ENCODE data around the gene NRG3.

DNA sequence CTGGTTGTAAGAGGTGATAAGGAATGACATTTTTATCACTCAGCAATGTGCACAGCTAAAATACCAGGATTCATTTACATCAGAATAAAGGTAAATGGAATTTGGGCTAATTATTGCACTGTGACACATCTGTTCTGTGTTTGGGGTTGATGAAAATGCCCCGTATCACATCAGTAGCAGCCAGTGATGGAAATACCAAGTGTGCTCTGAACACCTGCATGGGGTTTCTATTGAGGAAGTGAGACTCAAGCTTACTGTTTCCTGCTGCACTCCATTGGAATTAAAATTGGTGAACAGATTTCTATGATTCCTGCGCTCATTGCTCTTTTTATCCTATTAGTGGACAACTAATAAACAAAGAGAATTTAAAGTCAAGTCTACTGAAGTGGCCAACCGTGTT, 296.9 kb downstream of the NRG3 start:
- TF ChIP-seq, protein P1, sequence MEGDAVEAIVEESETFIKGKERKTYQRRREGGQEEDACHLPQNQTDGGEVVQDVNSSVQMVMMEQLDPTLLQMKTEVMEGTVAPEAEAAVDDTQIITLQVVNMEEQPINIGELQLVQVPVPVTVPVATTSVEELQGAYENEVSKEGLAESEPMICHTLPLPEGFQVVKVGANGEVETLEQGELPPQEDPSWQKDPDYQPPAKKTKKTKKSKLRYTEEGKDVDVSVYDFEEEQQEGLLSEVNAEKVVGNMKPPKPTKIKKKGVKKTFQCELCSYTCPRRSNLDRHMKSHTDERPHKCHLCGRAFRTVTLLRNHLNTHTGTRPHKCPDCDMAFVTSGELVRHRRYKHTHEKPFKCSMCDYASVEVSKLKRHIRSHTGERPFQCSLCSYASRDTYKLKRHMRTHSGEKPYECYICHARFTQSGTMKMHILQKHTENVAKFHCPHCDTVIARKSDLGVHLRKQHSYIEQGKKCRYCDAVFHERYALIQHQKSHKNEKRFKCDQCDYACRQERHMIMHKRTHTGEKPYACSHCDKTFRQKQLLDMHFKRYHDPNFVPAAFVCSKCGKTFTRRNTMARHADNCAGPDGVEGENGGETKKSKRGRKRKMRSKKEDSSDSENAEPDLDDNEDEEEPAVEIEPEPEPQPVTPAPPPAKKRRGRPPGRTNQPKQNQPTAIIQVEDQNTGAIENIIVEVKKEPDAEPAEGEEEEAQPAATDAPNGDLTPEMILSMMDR (conservative IDR thresholded peaks at IDR 0.05; ENCODE audit: low read depth, low read length): no peak
- TF ChIP-seq BHLHE40 (IDR thresholded peaks at IDR 0.05; ENCODE audit: low read depth, low read length): no peak
- TF ChIP-seq POLR2A (IDR thresholded peaks at IDR 0.05; ENCODE audit: low read depth, low read length): no peak
- TF ChIP-seq, protein P2, sequence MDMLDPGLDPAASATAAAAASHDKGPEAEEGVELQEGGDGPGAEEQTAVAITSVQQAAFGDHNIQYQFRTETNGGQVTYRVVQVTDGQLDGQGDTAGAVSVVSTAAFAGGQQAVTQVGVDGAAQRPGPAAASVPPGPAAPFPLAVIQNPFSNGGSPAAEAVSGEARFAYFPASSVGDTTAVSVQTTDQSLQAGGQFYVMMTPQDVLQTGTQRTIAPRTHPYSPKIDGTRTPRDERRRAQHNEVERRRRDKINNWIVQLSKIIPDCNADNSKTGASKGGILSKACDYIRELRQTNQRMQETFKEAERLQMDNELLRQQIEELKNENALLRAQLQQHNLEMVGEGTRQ (IDR thresholded peaks at IDR 0.05; ENCODE audit: low read depth, low read length): no peak
- TF ChIP-seq NFE2L2 (IDR thresholded peaks at IDR 0.05; ENCODE audit: low read depth, low read length): no peak
- TF ChIP-seq FOS (IDR thresholded peaks at IDR 0.05; ENCODE audit: low read depth, low read length): no peak
- TF ChIP-seq CEBPB (IDR thresholded peaks at IDR 0.05; ENCODE audit: low read depth, low read length): no peak
- no peak for TF ChIP-seq RAD21 (IDR thresholded peaks at IDR 0.05; ENCODE audit: low read length)
- TF ChIP-seq, protein P3, sequence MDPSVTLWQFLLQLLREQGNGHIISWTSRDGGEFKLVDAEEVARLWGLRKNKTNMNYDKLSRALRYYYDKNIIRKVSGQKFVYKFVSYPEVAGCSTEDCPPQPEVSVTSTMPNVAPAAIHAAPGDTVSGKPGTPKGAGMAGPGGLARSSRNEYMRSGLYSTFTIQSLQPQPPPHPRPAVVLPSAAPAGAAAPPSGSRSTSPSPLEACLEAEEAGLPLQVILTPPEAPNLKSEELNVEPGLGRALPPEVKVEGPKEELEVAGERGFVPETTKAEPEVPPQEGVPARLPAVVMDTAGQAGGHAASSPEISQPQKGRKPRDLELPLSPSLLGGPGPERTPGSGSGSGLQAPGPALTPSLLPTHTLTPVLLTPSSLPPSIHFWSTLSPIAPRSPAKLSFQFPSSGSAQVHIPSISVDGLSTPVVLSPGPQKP (IDR thresholded peaks at IDR 0.05; ENCODE audit: borderline replicate concordance, low read depth, low read length): no peak

Measured in IMR-90 (cell line).